Renal cortical epithelial cell (primary cell): ENCODE results near the gene SLC7A9. TPM values are rescaled to one million over a fixed set of nuclear protein-coding genes. Genes with fewer than 3 reads are reported as not detected.
"Not testable (repeated sequence)": the region's sequence is repeated elsewhere in the genome, so short reads cannot be mapped to it uniquely, and the experiment has no call there.

Experiments
- DNase-seq: peaks from one replicate; pipeline ENCODE4 v3.0.0-alpha.2; 2011; ENCODE audit warnings: low read depth
- total RNA-seq: library from RNA; depleted of rRNA; stranded (reverse); fragments of >200 nt; gene quantifications from 2 replicates; pipeline ENCODE4 v1.2.3, GENCODE V29; 2014

SLC7A9 gene
- total RNA-seq, 1 donor from 2014 or later, result 0.15 TPM

DNA sequence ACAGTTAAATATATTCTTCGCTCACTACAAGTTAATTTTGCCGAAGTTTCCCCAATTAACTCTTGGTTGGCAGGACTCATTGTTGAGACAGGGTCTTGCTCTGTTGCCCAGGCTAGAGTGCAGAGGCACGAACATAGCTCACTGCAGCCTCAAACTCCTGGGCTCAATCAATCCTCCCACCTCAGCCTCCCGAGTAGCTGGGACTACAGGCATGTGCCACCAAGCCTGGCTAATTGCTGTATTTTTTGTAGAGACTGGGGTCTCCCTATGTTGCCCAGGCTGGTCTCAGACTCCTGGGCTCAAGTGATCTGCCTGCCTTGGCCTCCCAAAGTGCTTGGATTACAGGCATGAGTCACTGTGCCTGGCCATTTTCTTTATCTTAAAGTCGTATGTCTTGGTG, 15.7 kb upstream of the SLC7A9 start:
- not testable (repeated sequence) for DNase-seq

DNA sequence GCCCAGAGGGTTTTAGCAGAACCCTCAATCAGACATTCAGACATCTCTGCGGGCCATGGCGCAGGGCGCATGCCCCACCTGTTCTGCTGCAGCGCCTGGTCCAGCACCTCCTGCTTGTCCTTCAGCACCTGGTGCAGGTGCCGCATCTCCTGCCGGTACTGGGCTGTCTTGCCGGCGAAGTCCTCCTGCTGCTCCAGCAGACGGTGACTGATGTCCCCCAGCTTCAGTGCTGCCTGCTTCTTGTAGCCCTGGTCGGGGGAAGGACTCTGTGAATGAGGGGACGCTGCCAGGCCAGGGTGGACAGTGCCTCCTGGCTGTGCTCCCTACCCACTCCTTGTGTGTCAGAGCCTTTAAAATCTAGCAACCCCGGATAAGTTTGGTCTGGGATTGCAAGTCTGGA, 12.2 kb upstream of the SLC7A9 start:
- no peak for DNase-seq

- no peak for DNase-seq
Measured at GRCh38 chr19:32880622-32881021, 11.1 kb upstream of the SLC7A9 start.

DNA sequence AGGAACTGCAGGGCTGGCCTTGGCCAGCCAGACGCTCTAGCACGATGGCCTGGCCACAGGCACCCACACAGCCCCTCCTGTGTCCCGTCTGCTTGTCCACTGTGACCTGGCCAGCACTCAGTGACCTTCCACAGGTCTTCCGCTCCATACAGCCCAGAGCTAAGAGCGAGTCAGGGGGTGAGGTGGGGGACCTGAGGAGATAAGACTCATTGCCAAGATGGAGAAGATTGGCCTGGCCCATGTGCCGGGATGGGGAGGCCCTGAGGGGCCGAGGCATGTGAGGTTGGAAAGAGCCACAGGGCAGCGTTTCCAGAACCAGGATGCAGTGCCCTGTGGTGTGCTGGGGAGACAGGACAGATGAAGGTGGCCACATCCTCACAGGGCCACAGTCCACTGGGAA, 10.2 kb upstream of the SLC7A9 start:
- no peak for DNase-seq

DNA sequence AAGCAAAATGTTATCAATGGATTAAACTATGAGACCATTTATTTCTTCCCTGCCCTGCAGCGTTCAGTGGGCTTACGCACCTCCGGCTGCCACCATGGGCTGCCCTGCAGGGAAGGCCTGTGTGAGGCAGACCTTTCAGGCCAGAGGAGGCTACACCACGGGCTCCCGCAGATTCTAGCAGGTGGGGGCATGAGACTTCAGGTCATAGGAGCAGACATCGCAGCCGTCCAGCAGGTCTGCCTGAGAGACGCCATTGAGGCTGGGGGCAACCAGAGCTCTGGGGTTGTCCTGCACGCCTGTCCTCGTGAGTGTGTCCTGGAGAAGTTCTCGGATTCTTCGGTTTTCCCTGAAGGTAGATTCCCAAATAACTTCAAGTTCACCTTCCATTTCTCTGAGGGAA, 9.4 kb upstream of the SLC7A9 start:
- no peak for DNase-seq

- DNase-seq, result no peak
Measured at GRCh38 chr19:32877977-32878745, 8.6 kb upstream of the SLC7A9 start.

- no peak for DNase-seq
Measured at GRCh38 chr19:32877323-32877912, 7.9 kb upstream of the SLC7A9 start.

- no peak for DNase-seq
Measured at GRCh38 chr19:32876919-32877285, 7.3 kb upstream of the SLC7A9 start.

DNA sequence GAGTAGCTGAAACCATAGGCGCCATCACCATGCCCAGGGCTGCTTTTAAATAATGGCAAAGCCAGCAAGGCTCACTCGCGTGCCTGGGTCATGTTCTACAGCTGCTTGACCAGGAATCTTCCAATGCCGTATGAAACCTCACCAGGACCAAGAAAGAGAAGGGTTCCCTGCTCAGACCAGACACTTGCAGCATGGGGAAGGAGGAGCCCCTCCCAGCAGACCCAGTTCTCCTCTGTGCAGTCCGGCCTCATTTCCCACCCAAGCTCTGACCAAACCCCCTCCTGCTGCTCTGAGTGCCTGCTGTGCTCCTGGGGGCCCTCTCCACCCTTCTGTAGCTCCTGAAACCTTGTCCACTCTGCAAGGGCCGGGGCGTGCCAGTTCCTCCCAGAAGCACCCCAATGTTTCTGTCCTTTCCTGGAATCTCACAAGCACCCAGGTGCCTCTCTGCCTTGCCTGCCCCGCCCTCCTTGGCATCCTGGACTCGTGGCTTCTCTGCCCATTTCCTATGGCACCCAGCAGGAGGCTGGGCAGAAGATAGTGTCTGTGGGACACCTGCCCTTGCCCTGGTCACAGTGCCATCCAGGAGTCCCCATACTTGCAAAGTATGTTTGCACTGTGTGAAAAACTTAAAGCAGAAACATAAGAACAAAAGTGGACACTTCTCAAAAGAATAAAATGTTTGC, 6.8 kb upstream of the SLC7A9 start:
- DNase-seq, result no peak

DNA sequence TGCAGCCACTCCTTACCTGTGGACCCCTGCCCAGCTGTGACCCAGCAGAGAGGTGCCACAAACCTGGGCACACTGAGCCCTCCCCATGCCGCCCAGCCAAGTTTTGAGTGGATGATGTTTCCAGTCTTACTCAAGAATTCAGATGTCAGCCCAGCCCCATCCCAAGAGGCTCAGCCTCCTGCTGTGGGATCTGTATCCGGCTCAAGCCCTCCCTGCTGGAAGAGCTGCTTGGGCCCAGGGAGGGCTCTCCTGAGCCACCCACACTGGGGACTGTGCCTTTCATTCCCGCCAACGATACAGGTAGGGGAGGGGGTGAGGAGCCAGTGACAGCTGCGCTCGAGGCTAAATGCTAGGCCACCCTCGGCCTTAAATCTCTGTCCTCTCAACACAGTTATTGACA, 5.9 kb upstream of the SLC7A9 start:
- no peak for DNase-seq

DNA sequence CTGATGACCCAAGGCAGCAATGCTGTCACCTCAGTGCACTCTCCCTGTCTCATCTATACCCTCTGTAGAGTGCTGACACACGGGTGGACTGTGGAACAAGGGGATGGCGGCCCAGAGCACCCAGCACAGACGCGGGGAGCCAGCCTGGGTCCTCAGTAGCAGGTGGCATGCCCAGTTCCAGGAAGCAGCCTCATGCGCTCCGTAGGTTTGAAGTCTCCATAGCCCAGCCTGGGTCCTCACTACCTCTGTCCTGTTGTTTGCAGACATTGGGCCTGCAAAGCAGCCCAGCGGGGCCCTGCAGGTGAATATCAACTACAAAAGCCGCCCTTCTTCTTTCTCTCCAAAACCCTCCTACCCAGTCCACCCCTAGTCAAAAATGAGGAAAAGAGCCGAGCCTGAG, 5.0 kb upstream of the SLC7A9 start:
- DNase-seq, result no peak

- no peak for DNase-seq
Measured at GRCh38 chr19:32873247-32873959, 3.8 kb upstream of the SLC7A9 start.

DNA sequence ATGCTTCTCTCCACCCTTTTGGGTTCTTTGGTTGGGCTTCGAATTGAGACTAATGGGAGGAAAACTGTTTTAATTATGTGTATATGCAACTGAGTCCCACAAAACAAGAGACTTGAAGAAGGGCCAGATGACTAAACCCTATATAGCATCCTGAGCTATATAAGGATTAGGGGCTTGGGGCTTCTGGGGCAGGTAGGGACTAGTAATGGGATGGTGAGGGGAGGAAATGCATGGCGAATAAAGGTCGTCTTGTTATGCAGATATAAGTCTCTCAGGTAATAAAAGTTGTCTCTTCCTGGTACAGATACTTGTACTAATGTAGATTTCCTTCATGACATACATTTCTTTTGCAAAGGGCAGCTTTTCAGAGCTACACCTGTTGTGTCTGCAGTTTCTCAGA, 2.8 kb upstream of the SLC7A9 start:
- DNase-seq, result no peak

GRCh38 chr19:32870981-32871451, 1.4 kb upstream of the SLC7A9 start:
- no peak for DNase-seq

DNA sequence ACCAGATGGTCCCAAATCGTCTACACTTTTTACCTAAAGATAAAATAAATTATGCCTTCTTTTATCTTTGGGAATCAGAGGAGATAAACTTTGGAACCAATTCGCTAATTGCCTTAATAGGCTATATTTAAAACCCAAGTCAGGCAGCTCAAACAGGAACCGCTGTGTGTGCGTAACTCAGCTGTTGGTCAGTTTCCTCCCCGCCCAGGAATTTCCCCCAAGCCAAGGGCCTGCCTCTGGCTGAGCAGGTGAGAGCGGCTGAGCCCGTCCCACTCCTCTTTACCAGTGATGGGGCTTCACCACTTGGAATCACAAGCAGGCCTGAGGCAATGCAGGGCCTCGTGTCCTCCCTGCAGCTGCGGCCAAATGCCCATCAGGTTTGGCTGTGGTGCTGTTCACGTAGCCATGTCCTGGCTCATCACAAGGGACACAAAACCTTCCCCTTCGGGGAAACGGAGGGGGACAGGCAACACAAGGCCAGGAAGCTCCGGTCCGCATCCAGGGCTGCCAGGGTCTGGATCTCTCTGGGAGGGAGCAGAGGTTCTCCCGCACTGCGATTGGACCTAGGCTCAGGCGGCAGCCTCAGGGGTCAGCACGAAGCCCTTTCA, 503 bp upstream of the SLC7A9 start:
- peak; percentile 23 for DNase-seq

DNA sequence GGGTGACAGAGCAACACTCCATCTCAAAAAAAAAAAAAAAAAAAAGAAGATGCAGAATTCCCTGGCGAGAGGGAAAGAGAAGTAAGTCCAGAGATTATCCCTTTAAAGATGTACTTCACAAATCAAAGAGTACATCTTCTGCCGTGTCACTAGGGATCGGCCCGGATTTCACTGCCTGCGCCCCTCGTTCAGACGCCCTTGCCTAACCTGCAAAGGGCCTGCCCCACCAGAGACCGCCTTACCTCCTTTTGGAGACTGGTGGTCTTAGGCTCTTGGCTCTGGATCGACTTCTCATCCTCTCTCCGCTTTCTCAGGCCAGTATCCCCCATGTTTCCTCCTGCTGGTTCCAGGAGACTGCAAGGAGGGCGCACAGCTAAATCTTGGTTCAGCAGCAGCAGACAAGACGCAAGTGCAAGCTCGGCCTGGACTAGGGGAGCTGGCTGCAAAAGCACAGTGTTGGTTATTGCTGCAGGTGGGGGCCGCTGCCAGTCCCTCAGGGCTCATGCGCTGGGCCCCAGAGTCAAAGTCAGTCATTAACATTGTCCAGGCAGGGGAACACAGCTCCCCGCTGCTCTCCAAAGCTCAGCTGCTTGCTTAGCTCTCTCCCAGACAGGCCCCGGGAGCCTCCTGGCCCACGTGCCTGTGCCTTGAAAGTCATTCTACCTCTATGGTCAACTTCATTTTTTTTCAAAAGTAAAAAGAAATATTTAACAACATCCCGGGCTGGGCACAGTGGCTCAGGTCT, 1.2 kb downstream of the SLC7A9 start:
- DNase-seq, result no peak

DNA sequence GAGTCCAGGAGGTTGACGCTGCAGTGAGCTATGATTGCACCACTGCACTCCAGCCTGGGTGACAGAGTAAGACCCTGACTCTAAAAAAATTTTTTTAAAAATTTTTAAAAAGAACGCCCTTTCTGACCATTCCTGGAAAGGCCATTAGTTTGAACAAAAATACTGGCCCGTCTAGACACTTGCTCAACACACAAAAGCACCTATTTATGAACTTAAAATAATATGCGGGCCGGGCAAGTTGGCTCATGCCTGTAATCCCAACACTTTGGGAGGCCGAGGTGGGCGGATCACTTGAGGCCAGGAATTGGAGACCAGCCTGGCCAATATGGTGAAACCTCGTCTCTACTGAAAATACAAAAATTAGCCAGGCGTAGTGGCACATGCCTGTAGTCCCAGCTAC, 2.1 kb downstream of the SLC7A9 start:
- DNase-seq, result not testable (repeated sequence)

DNA sequence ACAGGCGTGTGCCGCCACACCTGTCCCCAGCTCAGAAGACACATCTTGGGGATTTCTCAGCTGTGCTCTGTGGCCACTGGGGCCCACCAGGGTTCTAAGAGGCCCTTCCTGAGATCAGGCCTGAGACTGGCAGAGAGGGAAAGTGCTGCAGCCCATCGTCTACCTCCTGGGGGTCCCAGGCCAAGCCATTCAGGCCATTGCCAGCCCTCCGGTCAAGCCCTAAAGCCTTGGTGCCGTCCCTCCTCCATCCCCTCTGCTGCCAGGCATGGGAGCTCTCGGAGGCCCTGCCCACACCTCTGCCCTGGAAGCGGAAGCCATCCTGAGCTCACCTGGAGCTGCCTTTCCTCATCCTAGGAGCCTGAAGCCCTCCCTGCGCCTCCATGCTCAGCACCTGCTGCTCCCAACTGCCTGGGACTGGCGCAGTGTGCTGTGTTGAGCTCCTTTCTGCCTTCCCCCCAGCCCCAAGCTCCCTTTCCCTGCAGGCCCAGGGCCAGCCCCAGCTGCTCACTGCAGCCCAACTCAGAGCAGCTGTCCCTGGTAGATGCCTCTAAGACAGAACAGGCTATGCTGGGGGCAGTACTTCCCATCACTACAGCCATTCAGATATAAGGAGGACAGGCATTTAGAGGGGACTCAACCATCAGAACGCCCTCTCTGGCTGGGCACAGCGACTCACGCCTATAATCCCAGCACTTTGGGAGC, 2.9 kb downstream of the SLC7A9 start:
- no peak for DNase-seq

DNA sequence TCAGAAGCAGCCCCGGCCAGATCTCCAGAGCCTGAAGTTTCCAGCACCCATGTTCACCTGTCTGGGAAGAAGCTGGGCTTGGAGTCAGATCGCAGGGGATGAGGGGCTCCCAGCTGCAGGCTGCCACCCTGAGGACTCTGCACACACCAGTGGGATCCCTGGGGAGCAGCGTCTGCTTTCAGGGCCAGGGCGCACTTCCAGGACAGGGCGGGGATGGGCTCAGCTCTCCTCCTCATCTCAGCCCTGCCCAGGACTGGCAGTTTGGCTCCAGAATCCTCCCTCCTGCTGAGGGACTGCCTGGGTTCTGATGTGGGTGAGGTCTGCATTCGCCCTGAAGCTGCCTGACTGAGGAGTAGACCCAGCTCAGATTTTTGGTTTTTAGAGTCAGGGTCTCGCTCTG, 3.5 kb downstream of the SLC7A9 start:
- DNase-seq, result no peak

GRCh38 chr19:32865326-32865725, 4.2 kb downstream of the SLC7A9 start:
- no peak for DNase-seq
